CD4-positive, alpha-beta T cell treated with Interleukin-12 subunit alpha and Interleukin-12 subunit beta, for 1 hour (primary cell): Measurements from ENCODE around the gene FOXN4.

Experiments used
- DNase-seq: peaks from one replicate; pipeline ENCODE4 v3.0.0-alpha.2; 2020

The FOXN4 gene

DNA sequence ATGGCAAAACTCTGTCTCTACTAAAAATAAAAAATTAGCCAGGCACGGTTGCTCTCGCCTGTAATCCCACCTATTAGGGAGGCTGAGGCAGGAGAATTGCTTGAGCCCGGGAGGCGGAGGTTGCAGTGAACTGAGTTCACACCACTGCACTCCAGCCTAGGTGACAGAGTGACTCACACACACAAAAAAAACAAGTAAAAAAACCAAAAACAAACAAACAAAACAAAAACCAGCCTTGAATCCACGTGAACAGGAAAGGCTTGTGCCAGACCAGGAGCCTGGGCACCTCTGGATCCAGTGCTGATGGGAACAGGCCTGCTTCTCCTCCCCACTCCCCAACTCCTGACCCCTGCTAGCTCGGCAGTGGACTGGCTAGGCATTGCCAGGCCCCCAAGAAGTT, 3.5 kb downstream of the FOXN4 start:
- no peak for DNase-seq

DNA sequence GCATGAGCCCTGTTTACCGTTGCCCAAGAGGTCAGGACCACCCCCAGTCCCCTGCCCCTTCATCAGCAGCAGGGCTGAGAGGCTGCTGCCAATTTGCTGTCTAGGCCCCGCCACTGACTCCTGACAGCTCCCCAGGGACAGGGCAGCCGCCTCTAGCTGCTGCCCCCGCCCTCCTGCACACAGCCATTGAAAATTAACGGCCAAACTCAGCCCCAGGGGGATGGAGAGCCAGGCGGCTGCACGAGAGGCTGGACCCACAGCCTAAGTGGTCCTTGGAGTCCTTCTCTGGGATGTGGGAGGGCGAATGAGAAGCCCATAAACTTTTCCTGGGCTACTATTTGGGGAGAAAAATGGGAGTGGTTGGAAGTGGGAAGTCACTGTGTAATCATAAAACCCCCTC, 4.6 kb downstream of the FOXN4 start:
- DNase-seq = no peak

DNA sequence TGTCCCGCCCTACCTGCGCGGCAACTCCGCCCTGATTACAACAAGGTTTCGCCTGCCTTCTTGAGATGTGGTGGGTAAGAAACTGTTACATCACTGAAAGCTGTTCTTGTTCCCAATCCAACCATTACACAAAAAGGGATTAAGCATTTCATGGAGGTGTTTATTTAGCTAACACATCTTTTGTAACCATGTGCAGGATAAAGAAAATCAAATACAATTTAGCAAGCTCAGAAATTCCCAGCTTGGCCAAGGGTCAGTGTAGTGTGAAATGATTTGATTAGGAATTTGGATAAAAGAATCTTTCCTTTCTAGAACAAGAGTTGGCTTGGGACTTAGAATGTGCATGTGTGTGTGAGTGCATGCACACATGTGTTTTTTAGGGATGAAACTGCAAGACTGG, 6.3 kb downstream of the FOXN4 start:
- no peak for DNase-seq

DNA sequence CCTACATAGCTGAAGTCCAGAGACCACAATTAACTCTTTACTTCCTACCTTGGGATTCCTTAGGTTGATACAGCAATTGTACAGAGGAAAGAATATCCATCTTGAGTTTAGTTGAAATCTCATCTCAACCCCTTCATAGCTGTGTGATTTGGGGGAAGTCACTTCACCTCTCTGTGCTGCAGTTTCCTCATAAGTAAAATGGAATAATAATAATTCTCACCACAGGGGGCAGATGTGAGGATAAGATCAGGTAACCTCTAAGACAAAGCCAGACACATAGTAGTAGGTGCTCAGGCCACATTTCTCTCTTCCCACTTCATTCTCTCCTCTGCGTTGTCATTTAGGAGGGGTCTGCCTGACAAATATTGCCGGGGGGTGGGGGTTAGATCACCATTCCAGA, 6.7 kb downstream of the FOXN4 start:
- no peak for DNase-seq

DNA sequence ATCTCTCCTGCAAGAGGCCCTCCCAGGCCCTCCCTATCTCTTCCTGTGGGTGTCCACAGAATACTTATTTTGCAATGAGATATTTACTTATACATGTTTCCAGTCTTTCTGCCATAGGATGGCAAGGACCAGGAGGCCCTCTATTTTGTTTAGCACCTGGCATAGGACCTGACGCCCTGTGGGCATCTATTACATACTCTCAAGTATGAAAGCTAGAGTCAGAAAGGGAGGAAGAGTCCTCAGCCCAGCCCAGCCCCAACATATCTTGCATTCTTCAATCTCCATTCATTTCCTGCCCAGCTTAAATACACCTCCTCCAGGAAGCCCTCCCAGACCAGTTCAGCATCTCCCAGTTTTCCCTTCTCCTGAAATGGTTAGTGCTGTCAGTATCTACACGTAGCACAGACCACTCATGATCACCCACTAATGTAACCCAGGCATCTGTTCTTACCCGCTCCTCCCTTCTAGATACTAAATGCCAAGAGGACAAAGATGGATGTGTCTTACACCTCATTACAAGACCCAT, 7.4 kb downstream of the FOXN4 start:
- DNase-seq = no peak

DNA sequence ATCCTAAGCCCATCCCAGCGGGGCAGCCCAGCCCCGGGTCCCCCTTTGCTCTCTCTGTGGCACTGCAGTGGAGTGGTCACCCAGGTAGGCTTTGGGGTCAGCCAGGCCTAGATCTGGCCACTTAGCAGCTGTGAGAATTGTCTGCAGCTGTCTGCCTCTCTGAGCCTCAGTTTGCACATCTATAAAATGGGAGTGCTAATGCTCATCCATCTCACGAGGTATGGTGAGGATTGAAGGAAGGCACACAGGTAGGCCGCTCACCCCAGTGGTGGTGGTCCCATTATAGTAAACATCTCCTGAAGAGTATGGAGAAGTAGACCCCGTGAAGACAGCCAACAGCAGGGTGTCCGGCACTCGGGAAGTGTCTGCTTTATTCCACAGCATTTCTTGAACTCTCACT, 9.2 kb downstream of the FOXN4 start:
- no peak for DNase-seq

DNA sequence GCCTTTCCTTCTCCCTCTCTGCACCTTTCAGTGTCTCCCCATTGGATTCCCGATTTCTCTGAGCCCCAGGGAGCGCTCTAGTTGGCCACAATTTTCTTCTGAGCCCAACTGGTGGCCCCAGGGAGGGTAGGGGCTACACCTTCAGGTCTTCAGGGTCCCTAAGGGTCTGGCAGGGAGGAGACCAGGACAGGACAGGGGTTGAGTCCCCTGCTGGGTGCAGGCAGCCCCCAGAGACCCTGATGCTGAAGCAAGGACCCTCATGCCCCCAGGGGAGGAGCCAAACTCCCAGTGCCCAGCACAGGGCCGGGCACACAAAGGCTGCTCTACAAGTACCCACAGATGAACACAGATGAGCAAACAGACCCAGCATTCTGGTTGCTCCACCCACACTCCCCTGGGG, 12.7 kb downstream of the FOXN4 start:
- no peak for DNase-seq

DNA sequence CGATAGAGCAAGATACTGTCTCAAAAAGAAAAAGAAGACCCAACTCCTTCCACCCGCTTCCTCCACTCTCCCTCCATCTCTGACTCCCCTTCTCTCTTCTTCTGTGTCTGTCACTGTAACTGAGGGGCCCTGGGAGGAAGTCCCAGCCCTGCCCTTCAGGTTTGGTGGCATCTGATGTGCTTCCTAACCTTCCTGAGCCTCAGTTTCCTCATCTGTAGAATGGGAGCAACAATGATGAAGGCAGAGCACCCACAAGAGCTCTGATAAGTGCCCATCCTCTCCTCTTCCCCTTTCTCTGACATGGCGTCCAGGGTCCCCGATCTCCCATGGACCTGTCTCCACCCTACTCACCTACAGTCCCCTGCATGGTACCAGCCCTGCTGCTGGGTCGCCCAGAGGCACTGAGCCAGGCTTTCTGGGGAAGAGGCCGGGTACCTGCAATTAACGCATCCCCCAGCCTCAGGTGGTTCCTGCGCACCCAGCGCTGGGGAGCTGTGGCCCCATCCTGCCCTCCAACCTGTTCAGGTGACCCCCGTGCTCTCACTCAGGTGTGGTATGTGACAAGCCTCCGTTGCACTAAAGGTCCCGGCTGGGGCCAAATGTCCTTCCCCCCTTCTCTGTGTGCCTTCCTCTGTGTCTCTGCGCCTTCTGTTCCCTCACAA, 13.2 kb downstream of the FOXN4 start:
- DNase-seq = no peak

DNA sequence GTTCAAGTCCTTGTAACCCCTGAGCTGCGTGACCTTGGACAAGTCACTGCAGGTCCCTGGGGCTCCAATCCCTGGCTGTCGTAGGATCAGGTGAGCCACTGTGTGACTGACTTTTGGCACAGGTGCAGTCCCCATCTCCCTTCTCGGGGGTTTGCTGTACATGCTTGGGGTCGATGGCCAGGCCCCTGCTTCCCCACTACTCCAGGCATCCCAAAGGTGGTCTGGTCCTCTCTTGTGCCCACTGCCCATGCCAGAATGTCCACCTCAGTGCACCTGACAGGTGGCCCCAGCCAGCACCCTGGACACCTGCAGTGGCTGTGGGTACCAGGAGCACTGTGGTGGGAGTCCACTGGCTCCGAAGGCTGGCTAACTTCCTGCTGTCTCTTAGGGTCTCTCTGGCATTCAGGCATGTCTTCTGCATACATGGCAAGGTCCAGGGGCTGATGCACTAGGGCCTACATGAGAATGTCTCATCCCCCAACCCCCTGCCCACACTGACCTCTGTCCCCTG, 14.7 kb downstream of the FOXN4 start:
- no peak for DNase-seq

DNA sequence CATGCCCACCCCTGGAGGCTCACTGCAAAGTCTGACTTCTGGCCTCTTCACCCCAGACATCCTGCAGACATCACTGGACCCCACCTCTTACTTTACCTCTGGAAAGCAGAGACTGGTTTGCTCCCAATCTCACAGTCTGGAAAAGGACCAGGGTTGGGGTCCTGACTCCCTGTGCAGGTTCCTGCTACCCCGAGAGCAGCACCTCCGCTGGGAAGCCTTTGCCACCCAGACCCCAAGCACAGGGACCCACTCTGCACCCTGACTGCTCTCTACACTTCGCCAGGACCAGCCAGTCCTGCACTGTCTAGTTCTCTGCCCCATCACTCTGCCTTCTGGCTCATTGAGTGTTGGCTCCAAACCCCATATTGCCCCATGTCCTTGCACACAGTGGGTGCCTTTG, 16.0 kb downstream of the FOXN4 start:
- DNase-seq = no peak

DNA sequence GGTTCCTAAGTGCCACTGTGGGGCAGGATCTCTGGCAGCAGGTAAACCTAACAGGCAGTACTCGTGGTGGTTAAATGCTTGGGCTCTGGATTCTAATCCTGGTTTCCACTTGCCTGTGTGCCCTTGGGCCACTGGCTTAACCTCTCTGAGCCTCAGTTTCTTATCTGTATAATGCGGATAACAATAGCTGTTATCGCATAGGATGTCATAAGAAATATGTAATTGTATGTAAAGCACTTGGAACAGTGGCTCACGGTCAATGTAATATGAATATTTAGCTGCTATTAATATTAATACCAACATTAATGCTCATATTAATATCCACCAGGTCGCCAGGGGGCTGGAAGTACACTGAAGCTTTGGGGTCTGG, 16.8 kb downstream of the FOXN4 start:
- no peak for DNase-seq

DNA sequence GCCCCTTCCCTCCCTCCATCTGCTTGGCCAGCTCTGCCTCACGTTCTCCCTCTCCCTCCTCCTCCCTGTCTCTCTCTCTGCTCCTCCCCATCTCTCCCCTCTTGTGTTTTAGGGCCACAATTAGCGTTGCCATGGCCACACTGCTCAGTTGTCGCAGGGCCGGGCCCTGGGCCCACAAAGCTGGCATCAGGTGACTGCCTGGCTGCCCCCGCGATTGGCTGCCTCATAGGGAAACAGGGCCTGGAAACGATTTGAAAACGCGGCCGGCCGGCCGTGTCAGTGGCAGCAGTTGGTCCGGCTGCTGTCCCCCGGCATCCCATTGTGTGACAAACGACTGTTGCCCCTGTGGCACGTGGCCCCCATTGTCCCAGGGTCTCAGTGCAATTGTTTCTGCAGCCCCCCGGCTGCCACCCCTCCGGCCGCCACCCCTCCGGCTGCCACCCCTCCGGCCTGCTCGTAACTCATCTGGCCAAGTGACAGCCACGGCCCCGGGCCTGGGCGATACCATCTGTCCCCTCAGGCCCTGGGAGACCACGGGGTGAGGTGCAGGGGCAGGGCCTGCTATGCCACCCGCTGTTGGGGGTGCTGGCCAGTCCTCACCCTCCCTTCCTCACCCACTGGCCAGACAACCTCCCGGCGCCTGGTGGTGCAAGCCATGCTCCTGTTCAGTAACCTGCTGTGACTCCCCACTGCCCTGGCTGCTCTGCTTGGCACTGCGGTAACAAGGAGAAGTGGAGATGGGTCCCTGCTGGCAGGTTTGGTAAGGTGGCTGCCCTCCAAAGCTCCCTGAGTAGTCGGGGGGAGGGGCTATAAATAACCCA, 17.4 kb downstream of the FOXN4 start:
- no peak for DNase-seq

DNA sequence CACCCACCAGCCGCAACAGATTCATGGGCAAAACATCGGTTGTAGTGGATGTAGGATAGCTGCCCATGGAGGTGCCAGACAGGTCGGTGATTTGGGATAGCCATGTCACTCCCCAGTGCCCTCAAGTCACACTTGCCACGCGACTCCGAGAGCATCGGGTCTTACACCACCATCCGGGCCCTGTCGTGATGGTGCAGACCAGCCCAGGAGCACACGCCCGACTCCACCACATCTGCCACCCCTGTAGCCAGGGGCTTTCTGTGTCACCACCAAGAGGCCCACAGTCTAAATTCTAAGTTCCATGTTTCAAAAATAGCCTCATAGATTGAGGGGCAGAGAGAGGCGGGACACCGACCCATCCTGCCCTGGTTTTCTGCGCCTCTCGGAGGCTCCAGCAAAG, 18.0 kb downstream of the FOXN4 start:
- DNase-seq = no peak

DNA sequence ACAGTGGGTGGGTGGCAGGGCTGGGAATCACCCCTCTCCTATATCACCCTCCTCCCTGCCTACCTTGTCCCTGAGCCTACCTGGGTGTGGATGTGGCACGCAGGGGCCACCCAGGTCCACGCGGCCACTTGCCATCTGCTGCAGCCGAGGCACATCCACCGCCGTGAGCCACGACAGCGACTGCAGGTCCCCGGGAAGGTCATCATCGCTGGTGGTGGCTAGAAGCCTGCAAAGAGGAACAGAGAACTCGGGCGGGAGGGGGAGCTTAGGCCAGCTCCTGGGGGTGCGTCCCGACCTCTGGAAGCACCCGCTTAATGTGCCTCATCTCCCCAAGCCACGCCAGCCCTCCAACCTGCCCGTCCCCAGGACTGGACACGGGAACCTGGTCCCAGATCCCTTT, 19.0 kb downstream of the FOXN4 start:
- no peak for DNase-seq

DNA sequence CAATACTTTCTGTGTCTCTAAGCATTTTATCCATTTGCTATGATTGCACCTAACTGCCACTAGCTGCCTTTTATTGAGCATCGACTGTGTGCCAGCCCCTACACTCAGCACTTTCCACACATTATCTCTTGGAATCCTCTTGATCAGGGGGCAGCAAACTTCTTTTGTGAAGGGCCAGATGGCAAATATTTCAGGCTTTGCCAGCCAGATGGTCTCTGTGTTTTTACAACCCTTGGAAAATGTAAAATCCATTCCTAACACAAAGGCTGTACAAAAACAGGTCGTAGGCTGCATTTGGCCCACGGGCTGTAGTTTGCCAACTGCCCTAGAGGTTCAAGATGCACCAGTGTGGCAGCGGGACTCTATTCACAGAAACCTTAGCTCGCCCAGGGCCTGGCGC, 19.5 kb downstream of the FOXN4 start:
- DNase-seq = no peak

DNA sequence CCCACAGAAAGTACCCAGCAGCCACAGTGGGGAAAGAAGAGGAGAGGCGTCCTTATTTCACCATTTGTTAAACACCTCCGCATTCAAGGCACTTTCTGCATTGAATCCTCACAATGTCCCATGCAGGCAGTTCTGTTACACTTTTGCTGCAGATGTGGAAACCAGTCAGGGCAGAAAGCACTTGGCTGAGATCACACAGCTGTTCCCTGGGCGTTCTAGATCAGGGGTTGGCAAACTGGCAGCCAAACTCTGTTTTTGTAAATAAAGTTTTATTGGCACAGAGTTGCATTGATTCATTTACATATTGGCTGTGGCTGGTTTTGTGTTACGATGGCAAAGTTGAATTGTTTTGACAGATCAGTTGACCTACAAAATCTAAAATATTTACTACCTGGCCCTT, 20.1 kb downstream of the FOXN4 start:
- DNase-seq = no peak

DNA sequence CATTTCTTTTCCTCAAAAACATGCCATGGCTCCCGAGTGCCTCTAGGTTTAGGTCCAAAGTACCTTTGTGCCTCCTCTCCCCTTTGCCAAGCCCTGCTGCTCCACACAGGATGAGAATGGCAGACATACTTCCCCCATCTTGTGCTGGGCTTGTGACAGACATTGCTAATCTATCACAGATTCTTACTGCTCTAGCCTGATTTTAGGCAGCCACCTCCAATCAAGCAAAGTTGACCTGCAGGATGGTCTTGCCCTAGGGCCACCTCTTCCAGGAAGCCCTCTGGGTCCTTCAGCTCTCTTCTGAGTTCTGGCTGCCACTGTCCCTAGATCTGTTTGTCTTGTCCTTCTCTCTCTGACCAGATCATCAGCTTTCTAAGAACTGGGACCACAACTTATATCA, 20.5 kb downstream of the FOXN4 start:
- DNase-seq = no peak

DNA sequence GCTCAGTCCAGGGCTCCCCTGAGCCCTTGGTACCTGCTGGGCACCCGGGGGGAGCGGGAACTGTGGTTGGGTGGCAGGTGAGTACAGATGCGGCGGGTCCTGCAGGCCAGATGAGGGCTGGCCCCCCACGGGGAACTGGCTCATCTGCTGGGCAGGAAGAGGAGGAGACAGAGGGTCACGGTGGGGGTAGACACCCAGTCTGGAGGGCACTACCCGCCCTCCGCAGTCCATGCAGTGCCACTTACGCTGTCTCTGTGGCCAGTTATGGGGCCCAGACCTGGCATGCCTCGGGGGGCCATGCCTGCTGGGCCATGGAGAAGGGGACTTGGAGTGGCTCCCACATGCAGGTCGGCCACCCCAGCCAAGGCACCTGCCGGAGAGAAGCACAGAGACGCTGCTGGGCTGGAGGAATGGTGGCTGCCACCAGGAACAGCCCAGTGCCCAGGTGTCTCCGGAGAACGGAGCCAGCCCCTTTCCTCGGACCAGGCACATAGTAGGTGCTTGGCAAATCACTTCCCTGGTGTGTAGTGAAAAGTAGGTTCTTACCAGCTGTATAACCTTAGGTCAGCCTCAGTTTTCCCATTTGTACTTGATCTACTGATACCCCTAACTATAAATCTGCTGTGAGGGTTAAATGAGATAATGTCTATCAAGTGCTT, 21.1 kb downstream of the FOXN4 start:
- DNase-seq = no peak

DNA sequence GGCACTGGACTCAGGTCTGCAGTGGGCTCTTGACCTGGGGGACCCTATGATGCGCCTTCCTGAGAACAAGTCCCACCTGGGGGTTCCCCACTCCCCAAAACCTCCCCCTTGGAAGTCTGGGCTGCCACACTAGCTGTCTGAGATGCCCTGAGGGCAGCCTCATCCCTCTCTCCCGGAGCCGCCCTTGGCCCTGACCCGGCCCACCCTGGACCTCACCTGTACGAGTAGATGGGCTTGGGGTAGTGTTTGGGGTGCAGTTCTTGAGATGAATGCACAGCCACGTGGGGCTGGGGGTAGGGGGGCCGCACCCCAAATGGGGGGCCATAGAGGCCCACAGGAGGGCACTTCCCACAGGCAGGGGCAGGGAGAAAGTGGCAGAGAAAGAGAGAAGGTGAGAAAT, 21.9 kb downstream of the FOXN4 start:
- no peak for DNase-seq

DNA sequence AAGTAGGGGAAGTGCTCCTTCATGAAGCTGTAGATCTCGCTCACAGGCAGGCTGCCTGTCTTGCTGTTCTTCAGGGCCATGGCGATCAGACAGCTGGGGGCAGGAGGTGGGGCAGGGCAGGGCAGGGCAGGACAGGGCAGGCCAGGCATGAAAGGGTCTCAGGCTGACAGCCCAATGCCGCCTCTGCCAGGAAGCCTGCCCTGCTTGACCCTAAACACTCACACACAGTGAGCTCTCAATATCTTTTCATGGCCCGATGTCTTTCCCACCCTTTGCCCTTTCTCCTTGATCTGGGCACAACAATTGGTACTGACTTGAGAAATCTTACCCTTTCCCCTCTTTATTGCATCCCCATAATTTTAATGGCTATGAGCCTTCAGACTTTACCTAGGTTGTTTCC, 22.4 kb downstream of the FOXN4 start:
- DNase-seq = no peak

DNA sequence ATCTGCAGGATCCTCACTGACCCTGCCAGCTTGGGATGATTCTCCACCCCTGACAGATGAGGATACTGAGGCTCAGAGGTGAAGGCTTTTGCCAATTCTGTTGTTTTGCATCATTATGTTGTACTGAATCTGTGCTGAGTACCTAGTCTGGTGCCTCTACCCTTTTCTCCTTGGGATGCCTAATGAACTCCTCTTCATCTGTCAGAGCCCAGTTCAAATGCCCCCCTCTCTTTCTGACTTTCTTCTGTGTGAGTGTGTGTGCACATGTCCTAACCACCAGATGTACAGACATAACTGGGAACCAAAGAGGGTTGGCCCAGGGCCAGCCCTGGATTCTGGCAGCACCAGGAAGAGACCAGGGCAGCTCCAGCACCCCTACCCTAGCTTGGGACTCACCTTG, 22.8 kb downstream of the FOXN4 start:
- DNase-seq = no peak

DNA sequence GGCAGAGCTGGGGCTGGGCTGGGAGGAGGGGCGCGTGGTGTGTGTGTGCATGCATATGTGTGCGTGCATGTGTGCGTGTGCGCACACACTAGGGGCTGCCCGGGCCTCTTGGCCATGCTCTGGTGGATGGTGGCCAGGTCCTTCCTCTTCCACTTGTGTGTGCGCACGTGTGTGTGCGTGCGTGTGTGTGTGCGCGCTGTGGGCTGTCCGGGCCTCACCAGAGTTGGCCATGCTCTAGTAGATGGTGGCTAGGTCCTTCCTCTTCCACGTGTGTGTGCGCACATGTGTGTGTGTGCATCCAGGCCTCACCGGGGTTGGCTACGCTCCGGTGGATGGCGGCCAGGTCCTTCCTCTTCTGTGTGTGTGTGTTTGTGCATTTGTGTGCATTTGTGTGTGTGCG, 24.7 kb downstream of the FOXN4 start:
- DNase-seq = no peak

DNA sequence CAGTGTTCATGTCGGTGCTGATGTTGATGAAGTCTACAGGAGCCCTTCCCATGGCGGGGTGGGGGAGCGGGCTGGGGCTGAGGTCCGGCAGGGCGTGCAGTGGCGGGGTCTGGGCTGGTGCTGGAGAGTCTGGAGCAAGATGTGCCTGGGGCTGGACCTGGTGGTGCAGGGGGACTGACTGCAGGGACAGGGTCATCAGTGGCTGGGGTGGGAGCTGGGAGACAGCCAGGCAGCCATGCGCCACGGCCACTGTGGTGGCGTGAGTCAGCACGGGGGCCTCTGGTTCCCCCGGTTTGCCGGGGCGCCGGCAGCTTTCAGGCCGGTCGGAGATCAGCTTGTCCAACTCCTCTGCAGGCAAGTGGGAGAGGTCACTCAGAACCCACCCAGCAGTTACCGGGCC, 27.6 kb downstream of the FOXN4 start:
- no peak for DNase-seq

DNA sequence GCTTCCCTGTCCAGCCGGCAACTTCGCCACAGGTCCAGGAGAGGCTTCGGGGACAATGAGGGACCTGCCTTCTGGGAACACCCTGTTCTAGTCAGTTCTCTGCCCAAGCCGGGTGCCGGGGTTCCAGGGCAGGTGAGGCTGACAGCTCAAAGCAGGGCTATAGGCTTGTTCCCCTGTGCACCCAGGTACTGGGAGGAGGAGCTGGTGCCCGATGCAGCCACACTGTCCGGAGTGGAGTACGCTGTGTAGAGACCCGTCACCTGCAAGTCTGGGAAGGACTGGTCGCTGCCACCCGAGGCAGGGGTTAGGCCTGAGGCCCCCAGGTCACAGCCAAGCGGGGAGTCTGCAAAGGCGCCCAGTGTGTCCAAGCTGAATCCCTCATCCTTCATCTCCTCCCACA, 29.6 kb downstream of the FOXN4 start:
- DNase-seq = no peak
